ENCODE results near the gene LTB4R.

- TF ChIP-seq CTCF (IDR thresholded peaks at IDR 0.05 in 8 of 11, conservative IDR thresholded peaks at IDR 0.05 in 3 of 11) (no peak), POLR2AphosphoS5 (IDR thresholded peaks at IDR 0.05) (no peak), POLR2A (IDR thresholded peaks at IDR 0.05) (no peak)
Measured at GRCh38 chr14:24291446-24292117, 19.7 kb upstream of the LTB4R start.

Data from spleen (tissue), 7 donors.